ENCODE data around the gene CRYBG1.

DNA sequence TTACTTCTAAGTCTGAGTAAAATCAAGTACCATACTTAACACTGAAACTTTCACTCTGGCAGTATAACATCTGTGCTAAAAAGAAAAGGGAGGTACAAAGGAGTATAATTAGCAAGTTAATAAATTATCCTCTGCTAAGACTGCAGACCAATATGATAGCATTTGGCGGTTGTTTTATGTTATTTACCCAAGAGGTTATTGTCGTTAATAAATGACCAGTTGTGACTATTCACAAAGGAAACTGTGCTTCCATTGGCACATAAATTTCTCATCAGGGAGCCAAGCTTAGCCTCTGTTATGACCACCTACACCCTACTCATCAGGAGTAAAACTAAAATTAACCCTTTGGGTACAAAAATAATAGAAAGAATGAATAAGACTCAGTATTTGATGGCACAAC lies 86.5 kb downstream of the CRYBG1 start:
- TF ChIP-seq EZH2 (IDR thresholded peaks at IDR 0.05; ENCODE audit: borderline replicate concordance) (no peak), EZH2phosphoT487 (IDR thresholded peaks at IDR 0.05; ENCODE audit: low read depth, severe bottlenecking, unreplicated experiment) (no peak)
- TF ChIP-seq, protein P1, sequence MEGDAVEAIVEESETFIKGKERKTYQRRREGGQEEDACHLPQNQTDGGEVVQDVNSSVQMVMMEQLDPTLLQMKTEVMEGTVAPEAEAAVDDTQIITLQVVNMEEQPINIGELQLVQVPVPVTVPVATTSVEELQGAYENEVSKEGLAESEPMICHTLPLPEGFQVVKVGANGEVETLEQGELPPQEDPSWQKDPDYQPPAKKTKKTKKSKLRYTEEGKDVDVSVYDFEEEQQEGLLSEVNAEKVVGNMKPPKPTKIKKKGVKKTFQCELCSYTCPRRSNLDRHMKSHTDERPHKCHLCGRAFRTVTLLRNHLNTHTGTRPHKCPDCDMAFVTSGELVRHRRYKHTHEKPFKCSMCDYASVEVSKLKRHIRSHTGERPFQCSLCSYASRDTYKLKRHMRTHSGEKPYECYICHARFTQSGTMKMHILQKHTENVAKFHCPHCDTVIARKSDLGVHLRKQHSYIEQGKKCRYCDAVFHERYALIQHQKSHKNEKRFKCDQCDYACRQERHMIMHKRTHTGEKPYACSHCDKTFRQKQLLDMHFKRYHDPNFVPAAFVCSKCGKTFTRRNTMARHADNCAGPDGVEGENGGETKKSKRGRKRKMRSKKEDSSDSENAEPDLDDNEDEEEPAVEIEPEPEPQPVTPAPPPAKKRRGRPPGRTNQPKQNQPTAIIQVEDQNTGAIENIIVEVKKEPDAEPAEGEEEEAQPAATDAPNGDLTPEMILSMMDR (IDR thresholded peaks at IDR 0.05; ENCODE audit: poor library complexity), result no peak
